ENCODE measurements around the gene P3H4.

Gene P3H4

GRCh38 chr17:41762391-41762790 is 49.4 kb downstream of the P3H4 start:
- no peak for TF ChIP-seq CTCF (IDR thresholded peaks at IDR 0.05; ENCODE audit: insufficient read depth, missing control alignments)
- DNase-seq (ENCODE audit: insufficient read length, low spot score) (no peak), FAIRE-seq (no peak)

- no peak for TF ChIP-seq CTCF (IDR thresholded peaks at IDR 0.05; ENCODE audit: insufficient read depth, missing control alignments)
- no peak for DNase-seq (ENCODE audit: insufficient read length, low spot score)
- no peak for FAIRE-seq
These were observed 50.9 kb downstream of the P3H4 start for GRCh38 chr17:41760878-41761277.

GRCh38 chr17:41758601-41759000 is 53.1 kb downstream of the P3H4 start:
- DNase-seq (ENCODE audit: insufficient read length, low spot score) (no peak), FAIRE-seq (no peak)
- no peak for TF ChIP-seq CTCF (IDR thresholded peaks at IDR 0.05; ENCODE audit: insufficient read depth, missing control alignments)

DNA sequence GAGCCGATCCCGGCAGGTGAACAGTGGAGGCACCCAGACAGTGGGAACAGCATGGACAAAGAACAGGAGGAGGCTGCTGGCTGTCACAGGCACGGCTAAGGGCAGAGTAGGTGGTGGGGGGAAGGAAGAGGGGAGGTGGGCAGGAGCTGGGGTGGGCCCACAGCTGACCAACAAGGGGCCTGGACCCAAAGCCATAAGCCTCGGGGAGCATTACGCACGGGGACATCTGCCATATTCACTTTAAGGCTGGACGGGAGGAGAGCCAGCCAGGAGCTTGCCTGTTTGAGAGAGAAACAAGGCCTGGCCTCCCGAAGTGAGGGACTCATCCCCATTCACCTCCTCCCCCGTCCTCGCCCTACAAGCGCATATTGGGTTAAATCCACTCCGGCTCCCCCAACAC is 57.7 kb downstream of the P3H4 start:
- DNase-seq (ENCODE audit: insufficient read length, low spot score) = no peak
- no peak for FAIRE-seq

More for the DNA sequence above, 57.7 kb downstream of the P3H4 start:
- TF ChIP-seq CTCF (IDR thresholded peaks at IDR 0.05; ENCODE audit: insufficient read depth, missing control alignments) = no peak

Measured in D721Med (cell line).